Measurements from ENCODE around the gene PAOX.

PAOX gene

GRCh38 chr10:133439517-133440461 lies 60.7 kb downstream of the PAOX start:
- no peak for DNase-seq (ENCODE audit: low read depth in 2 of 2)

- DNase-seq (ENCODE audit: low read depth in 2 of 2), result no peak
Measured at GRCh38 chr10:133440633-133441285, 61.7 kb downstream of the PAOX start.

Measured in fibroblast of skin of left quadriceps (primary cell).